ENCODE results near the gene ZNF512.
A peak's percentile ranks its signal among the peaks of the same experiment; 100 is the strongest.
"Not testable (repeated sequence)": the region's sequence is repeated elsewhere in the genome, so short reads cannot be mapped to it uniquely, and the experiment has no call there.

Gene ZNF512

DNA sequence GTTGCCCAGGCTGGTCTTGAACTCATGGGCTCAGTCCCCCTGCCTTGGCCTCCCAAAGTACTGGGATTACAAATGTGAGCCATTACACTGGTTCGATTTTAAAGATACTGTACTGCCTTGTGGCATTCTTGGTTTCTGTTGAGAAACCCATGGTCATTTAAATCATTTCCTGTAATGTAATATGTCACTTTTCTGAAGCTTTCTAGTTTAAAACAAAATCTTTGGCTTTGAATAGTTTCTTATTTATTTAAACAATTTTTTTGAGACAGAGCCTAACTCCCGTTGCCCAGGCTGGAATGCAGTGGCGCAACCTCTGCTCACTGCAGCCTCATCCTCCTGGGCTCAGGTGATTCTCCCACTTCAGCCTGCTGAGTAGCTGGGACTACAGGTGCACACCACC lies 8.9 kb downstream of the ZNF512 start:
- no peak overlapping the region for H3K4me3 ChIP-seq (ENCODE audit: low read depth, low read length)
- TF ChIP-seq, protein P1, sequence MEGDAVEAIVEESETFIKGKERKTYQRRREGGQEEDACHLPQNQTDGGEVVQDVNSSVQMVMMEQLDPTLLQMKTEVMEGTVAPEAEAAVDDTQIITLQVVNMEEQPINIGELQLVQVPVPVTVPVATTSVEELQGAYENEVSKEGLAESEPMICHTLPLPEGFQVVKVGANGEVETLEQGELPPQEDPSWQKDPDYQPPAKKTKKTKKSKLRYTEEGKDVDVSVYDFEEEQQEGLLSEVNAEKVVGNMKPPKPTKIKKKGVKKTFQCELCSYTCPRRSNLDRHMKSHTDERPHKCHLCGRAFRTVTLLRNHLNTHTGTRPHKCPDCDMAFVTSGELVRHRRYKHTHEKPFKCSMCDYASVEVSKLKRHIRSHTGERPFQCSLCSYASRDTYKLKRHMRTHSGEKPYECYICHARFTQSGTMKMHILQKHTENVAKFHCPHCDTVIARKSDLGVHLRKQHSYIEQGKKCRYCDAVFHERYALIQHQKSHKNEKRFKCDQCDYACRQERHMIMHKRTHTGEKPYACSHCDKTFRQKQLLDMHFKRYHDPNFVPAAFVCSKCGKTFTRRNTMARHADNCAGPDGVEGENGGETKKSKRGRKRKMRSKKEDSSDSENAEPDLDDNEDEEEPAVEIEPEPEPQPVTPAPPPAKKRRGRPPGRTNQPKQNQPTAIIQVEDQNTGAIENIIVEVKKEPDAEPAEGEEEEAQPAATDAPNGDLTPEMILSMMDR (IDR thresholded peaks at IDR 0.05; ENCODE audit: low read depth, low read length), result no peak
- DNase-seq (ENCODE audit: low read depth, low spot score), result no peak
- in situ Hi-C loops (cut with HindIII; ENCODE audit: low sequenced_read_pairs), result no loop called here

- in situ Hi-C loops (cut with HindIII; ENCODE audit: low sequenced_read_pairs), result no loop called here
Observed at GRCh38 chr2:27593240-27593639, 10.4 kb downstream of the ZNF512 start.

GRCh38 chr2:27594020-27594703 lies 11.3 kb downstream of the ZNF512 start:
- DNase-seq (ENCODE audit: low read depth, low spot score); in situ Hi-C loops (cut with HindIII; ENCODE audit: low sequenced_read_pairs); H3K4me3 ChIP-seq (ENCODE audit: low read depth, low read length): not testable (repeated sequence)

More at GRCh38 chr2:27593240-27593639, 10.4 kb downstream of the ZNF512 start:
- TF ChIP-seq, protein P1 (IDR thresholded peaks at IDR 0.05; ENCODE audit: low read depth, low read length), result no peak
- H3K4me3 ChIP-seq (ENCODE audit: low read depth, low read length), result no peak overlapping the region
- no peak for DNase-seq (ENCODE audit: low read depth, low spot score)

DNA sequence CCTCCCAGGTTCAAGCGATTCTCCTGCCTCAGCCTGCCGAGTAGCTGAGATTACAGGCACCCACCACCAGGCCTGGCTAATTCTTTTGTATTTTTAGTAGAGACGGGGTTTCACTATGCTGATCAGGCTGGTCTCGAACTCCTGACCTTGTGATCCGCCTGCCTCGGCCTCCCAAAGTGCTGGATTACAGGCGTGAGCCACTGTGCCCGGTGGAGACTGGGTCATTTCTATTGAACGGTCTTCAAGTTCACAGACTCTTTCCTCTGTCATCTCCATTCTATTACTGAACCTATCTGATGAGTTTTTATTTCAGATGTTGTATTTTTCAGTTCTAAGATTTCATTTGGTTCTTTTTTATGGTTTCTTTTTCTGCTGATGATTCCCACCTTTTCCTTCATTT lies 12.6 kb downstream of the ZNF512 start:
- H3K4me3 ChIP-seq (ENCODE audit: low read depth, low read length); in situ Hi-C loops (cut with HindIII; ENCODE audit: low sequenced_read_pairs); DNase-seq (ENCODE audit: low read depth, low spot score): not testable (repeated sequence)

DNA sequence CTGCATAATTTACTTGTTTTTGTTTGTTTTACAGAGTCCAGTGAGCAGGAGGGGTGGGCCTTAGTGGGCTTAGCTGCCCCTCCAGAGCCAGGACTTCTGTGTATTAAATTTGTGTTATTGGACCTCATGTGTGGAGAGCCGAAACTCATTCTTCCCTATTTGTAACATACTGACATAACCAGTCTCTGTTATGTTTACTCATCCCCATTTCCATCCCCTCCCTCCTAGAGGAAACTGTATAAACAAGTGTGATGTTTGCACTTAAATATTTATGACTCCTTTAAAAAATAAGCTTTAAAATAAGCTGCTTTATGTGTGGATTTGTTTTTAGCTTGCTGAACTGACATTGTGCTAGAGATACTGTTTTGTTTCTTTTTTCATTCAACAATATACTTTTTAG lies 13.8 kb downstream of the ZNF512 start:
- in situ Hi-C loops (cut with HindIII; ENCODE audit: low sequenced_read_pairs), result no loop called here
- H3K4me3 ChIP-seq (ENCODE audit: low read depth, low read length), result no peak overlapping the region
- no peak for DNase-seq (ENCODE audit: low read depth, low spot score)
- TF ChIP-seq, protein P1 (IDR thresholded peaks at IDR 0.05; ENCODE audit: low read depth, low read length), result no peak

GRCh38 chr2:27606611-27607010 lies 23.8 kb downstream of the ZNF512 start:
- TF ChIP-seq, protein P1 (IDR thresholded peaks at IDR 0.05; ENCODE audit: low read depth, low read length), result no peak
- DNase-seq (ENCODE audit: low read depth, low spot score), result peak; percentile 72
- in situ Hi-C loops (cut with HindIII; ENCODE audit: low sequenced_read_pairs), result no loop called here
- no peak overlapping the region for H3K4me3 ChIP-seq (ENCODE audit: low read depth, low read length)

DNA sequence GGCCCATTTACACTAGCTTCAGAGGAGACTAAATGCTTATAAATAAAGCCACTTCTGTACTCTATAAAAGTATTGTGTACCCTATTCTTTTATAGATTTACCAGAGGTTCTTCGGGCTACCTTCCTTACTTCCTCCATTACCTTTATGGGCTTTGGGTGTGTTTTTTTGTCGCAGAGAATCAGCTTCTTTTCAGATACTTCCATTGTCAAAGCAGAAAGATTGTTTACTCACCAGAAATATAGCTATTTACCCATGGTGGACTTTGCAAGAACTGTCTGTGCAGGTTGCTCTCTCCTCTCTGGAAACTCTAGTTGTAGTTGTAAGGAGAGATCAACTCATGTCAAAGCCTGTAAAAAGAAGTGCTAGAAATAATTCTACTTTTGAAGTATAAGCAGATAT lies 31.1 kb downstream of the ZNF512 start:
- TF ChIP-seq, protein P1 (IDR thresholded peaks at IDR 0.05; ENCODE audit: low read depth, low read length), result no peak
- in situ Hi-C loops (cut with HindIII; ENCODE audit: low sequenced_read_pairs), result no loop called here
- no peak overlapping the region for H3K4me3 ChIP-seq (ENCODE audit: low read depth, low read length)
- DNase-seq (ENCODE audit: low read depth, low spot score), result no peak

GRCh38 chr2:27615316-27615715 lies 32.5 kb downstream of the ZNF512 start:
- TF ChIP-seq, protein P1 (IDR thresholded peaks at IDR 0.05; ENCODE audit: low read depth, low read length), result no peak
- H3K4me3 ChIP-seq (ENCODE audit: low read depth, low read length), result no peak overlapping the region
- in situ Hi-C loops (cut with HindIII; ENCODE audit: low sequenced_read_pairs), result no loop called here
- DNase-seq (ENCODE audit: low read depth, low spot score), result no peak

Data from astrocyte of the spinal cord (primary cell).